Liver (tissue), 9 donors: ENCODE results near the gene SMG5. TPM values are rescaled to one million over a fixed set of nuclear protein-coding genes. Genes with fewer than 3 reads are reported as not detected.

Experiments
- DNase-seq: peaks from one replicate; pipeline ENCODE4 v3.0.0-alpha.2; 2017; ENCODE audit warnings: low spot score
- H3K27ac ChIP-seq, 2 donors: one replicate each; pipeline ENCODE4 v1.7.0; 2013; ENCODE audit warnings: inconsistent platforms in 2 of 2, low read length in 2 of 2, control low read depth in 1 of 2, low read depth in 1 of 2, mild to moderate bottlenecking in 1 of 2
- H3K27me3 ChIP-seq, 4 donors: one replicate each; pipeline versions ENCODE4 v1.6.1 to v1.7.0; 2013; ENCODE audit warnings: low read length in 3 of 4, inconsistent platforms in 1 of 4, mild to moderate bottlenecking in 1 of 4, moderate library complexity in 1 of 4; ENCODE audit not compliant: control insufficient read depth in 4 of 4, insufficient read depth in 4 of 4
- H3K36me3 ChIP-seq, 4 donors: one replicate each; pipeline versions ENCODE4 v1.6.1 to v1.7.0; 2013; ENCODE audit warnings: low read length in 3 of 4, mild to moderate bottlenecking in 3 of 4, low read depth in 1 of 4, moderate library complexity in 1 of 4; ENCODE audit not compliant: control insufficient read depth in 4 of 4, insufficient read depth in 3 of 4
- H3K4me1 ChIP-seq, 4 donors: one replicate each; pipeline versions ENCODE4 v1.6.1 to v1.7.0; 2013; ENCODE audit warnings: low read length in 3 of 4, mild to moderate bottlenecking in 3 of 4, moderate library complexity in 1 of 4; ENCODE audit not compliant: control insufficient read depth in 4 of 4, insufficient read depth in 4 of 4
- H3K4me3 ChIP-seq, 3 donors: one replicate each; pipeline versions ENCODE4 v1.6.1 to v1.7.0; 2013; ENCODE audit warnings: low read length in 3 of 3, control low read depth in 1 of 3, low read depth in 1 of 3, mild to moderate bottlenecking in 1 of 3
- H3K9ac ChIP-seq, 2 donors: one replicate each; pipeline ENCODE4 v1.7.0; 2013; ENCODE audit warnings: low read length in 2 of 2, mild to moderate bottlenecking in 2 of 2, moderate library complexity in 2 of 2, control low read depth in 1 of 2, low read depth in 1 of 2
- H3K9me3 ChIP-seq, 4 donors: one replicate each; pipeline versions ENCODE4 v1.6.1 to v1.7.0; 2013; ENCODE audit warnings: low read length in 3 of 4; ENCODE audit not compliant: control insufficient read depth in 4 of 4
- ATF3 ChIP-seq: IDR thresholded peaks from 2 replicates; pipeline ENCODE4 v1.6.1; 2016; ENCODE audit warnings: antibody characterized with exemption
- EGR1 ChIP-seq, 2 donors: IDR thresholded peaks; 2 replicates each; pipeline ENCODE4 v1.6.1; 2016 to 2018; ENCODE audit warnings: antibody characterized with exemption in 2 of 2, low read depth in 2 of 2
- FOXA1 ChIP-seq: IDR thresholded peaks from 2 replicates; pipeline ENCODE4 v1.6.1; 2016; ENCODE audit warnings: antibody characterized with exemption
- FOXA2 ChIP-seq: IDR thresholded peaks from 2 replicates; pipeline ENCODE4 v1.6.1; 2016; ENCODE audit warnings: antibody characterized with exemption
- HNF4A ChIP-seq, 2 donors: conservative IDR thresholded peaks; 2 replicates each; pipeline ENCODE4 v1.6.1; 2016; ENCODE audit warnings: antibody characterized with exemption in 2 of 2, mild to moderate bottlenecking in 2 of 2
- HNF4G ChIP-seq: IDR thresholded peaks from 2 replicates; pipeline ENCODE4 v1.6.1; 2016; ENCODE audit warnings: antibody characterized with exemption
- JUND ChIP-seq, 2 donors: IDR thresholded peaks; 2 replicates each; pipeline ENCODE4 v1.6.1; 2016; ENCODE audit warnings: antibody characterized with exemption in 2 of 2
- MAX ChIP-seq: IDR thresholded peaks from 2 replicates; pipeline ENCODE4 v1.6.1; 2016; ENCODE audit warnings: antibody characterized with exemption
- NR2F2 ChIP-seq: IDR thresholded peaks from 2 replicates; pipeline ENCODE4 v1.6.1; 2016; ENCODE audit warnings: antibody characterized with exemption
- RAD21 ChIP-seq, 2 donors: IDR thresholded peaks; 2 replicates each; pipeline ENCODE4 v1.6.1; 2016; ENCODE audit warnings: antibody characterized with exemption in 2 of 2, mild to moderate bottlenecking in 2 of 2
- RXRA ChIP-seq, 2 donors: IDR thresholded peaks; 2 replicates each; pipeline ENCODE4 v1.6.1; 2017 to 2018; ENCODE audit warnings: antibody characterized with exemption in 2 of 2, mild to moderate bottlenecking in 1 of 2
- SP1 ChIP-seq: IDR thresholded peaks from 2 replicates; pipeline ENCODE4 v1.6.1; 2018; ENCODE audit warnings: antibody characterized with exemption, mild to moderate bottlenecking
- TAF1 ChIP-seq: conservative IDR thresholded peaks from 2 replicates; pipeline ENCODE4 v1.6.1; 2016; ENCODE audit warnings: antibody characterized with exemption, mild to moderate bottlenecking
- YY1 ChIP-seq: IDR thresholded peaks from 2 replicates; pipeline ENCODE4 v1.6.1; 2016; ENCODE audit warnings: antibody characterized with exemption, mild to moderate bottlenecking
- WGBS: extraction: QIAGEN DNeasy Blood & Tissue Kit; methylation state at CpG from one replicate; pipeline ENCODE4 v1.1.7; 2013; 5-methylcytosine and 5-hydroxymethylcytosine counted together
- polyA plus RNA-seq, 2 donors: library from polyadenylated mRNA; stranded (reverse) in 1 of 2; unstranded in 1 of 2; fragments of 200-250 nt in 1 of 2; fragments of >200 nt in 1 of 2; fragmentation: Nextera tagmentation in 1 of 2; extraction: Ambion mirVana in 1 of 2; gene quantifications; one replicate each; pipeline versions ENCODE4 v1.2.1 to v1.2.3, GENCODE V29; 2013 to 2015
- total RNA-seq, 2 donors: library from RNA; depleted of rRNA; stranded (reverse); fragments of >200 nt; gene quantifications; one replicate each; pipeline ENCODE4 v1.2.3, GENCODE V29; 2014
- TF ChIP-seq, protein P1 (sequence below): IDR thresholded peaks from 2 replicates; pipeline ENCODE4 v1.6.1; 2016; ENCODE audit warnings: antibody characterized with exemption
- TF ChIP-seq, protein P2 (sequence below): IDR thresholded peaks from 2 replicates; pipeline ENCODE4 v1.6.1; 2016; ENCODE audit warnings: antibody characterized with exemption, mild to moderate bottlenecking
- TF ChIP-seq, protein P3 (sequence below): fragments of 150-350 bp; IDR thresholded peaks from 2 replicates; pipeline ENCODE4 v1.5.1; 2017; ENCODE audit warnings: improper control_type of control experiment, low read depth, low read length; ENCODE audit not compliant: missing input control
- donor health status: healthy.
- donor health status: healthy.
- donor health status: healthy.
- donor health status: healthy.
- donor health status: healthy.

The SMG5 gene
- total and polyA plus RNA-seq, 4 donors = 22.9 to 59.1 (median 35.7) TPM

DNA sequence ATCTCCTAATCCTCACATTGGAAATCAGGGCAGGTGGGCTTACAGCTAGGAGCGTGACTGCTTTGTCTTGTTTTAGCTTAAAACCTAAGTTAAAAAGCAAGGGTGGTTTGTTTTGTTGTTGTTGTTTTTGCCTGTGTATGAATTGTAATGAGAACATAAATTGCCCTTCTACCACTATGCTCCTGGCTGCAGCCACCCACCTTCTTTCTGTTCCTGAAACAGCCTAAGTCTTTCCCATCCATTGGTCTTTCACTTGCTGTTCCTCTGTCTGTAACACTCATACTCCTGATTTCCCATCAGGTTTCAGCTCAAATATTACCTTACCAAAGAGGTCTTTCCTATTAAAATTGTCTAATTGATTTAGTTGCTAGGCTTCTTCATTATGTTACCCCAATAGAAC is 896 bp upstream of the SMG5 start:
- TF ChIP-seq JUND (IDR thresholded peaks at IDR 0.05) (no peak), MAX (no peak), ATF3 (no peak)
- TF ChIP-seq, protein P1, sequence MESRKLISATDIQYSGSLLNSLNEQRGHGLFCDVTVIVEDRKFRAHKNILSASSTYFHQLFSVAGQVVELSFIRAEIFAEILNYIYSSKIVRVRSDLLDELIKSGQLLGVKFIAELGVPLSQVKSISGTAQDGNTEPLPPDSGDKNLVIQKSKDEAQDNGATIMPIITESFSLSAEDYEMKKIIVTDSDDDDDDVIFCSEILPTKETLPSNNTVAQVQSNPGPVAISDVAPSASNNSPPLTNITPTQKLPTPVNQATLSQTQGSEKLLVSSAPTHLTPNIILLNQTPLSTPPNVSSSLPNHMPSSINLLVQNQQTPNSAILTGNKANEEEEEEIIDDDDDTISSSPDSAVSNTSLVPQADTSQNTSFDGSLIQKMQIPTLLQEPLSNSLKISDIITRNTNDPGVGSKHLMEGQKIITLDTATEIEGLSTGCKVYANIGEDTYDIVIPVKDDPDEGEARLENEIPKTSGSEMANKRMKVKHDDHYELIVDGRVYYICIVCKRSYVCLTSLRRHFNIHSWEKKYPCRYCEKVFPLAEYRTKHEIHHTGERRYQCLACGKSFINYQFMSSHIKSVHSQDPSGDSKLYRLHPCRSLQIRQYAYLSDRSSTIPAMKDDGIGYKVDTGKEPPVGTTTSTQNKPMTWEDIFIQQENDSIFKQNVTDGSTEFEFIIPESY = no peak
- TF ChIP-seq, protein P2, sequence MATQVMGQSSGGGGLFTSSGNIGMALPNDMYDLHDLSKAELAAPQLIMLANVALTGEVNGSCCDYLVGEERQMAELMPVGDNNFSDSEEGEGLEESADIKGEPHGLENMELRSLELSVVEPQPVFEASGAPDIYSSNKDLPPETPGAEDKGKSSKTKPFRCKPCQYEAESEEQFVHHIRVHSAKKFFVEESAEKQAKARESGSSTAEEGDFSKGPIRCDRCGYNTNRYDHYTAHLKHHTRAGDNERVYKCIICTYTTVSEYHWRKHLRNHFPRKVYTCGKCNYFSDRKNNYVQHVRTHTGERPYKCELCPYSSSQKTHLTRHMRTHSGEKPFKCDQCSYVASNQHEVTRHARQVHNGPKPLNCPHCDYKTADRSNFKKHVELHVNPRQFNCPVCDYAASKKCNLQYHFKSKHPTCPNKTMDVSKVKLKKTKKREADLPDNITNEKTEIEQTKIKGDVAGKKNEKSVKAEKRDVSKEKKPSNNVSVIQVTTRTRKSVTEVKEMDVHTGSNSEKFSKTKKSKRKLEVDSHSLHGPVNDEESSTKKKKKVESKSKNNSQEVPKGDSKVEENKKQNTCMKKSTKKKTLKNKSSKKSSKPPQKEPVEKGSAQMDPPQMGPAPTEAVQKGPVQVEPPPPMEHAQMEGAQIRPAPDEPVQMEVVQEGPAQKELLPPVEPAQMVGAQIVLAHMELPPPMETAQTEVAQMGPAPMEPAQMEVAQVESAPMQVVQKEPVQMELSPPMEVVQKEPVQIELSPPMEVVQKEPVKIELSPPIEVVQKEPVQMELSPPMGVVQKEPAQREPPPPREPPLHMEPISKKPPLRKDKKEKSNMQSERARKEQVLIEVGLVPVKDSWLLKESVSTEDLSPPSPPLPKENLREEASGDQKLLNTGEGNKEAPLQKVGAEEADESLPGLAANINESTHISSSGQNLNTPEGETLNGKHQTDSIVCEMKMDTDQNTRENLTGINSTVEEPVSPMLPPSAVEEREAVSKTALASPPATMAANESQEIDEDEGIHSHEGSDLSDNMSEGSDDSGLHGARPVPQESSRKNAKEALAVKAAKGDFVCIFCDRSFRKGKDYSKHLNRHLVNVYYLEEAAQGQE = no peak
- peaks cover 4 to 44% (median 27%) of the 10 kb centered on the region in 4 donors for H3K4me1 ChIP-seq
- no peaks in the 10 kb centered on the region for H3K9me3 ChIP-seq
- WGBS = 91% methylated on average over 1 of the region's 1 CpG
- DNase-seq = no peak
- peak overlapping the region; percentile 82 to 97 (median 96) for H3K4me3 ChIP-seq
- H3K27me3 ChIP-seq = no peaks in the 10 kb centered on the region
- H3K36me3 ChIP-seq = peaks cover 2 to 10% (median 6%) of the 10 kb centered on the region in 4 donors
- H3K27ac ChIP-seq = peak overlapping the region in 1 of 2 donors; percentile 95
- peak overlapping the region; percentile 78 to 80 for H3K9ac ChIP-seq

DNA sequence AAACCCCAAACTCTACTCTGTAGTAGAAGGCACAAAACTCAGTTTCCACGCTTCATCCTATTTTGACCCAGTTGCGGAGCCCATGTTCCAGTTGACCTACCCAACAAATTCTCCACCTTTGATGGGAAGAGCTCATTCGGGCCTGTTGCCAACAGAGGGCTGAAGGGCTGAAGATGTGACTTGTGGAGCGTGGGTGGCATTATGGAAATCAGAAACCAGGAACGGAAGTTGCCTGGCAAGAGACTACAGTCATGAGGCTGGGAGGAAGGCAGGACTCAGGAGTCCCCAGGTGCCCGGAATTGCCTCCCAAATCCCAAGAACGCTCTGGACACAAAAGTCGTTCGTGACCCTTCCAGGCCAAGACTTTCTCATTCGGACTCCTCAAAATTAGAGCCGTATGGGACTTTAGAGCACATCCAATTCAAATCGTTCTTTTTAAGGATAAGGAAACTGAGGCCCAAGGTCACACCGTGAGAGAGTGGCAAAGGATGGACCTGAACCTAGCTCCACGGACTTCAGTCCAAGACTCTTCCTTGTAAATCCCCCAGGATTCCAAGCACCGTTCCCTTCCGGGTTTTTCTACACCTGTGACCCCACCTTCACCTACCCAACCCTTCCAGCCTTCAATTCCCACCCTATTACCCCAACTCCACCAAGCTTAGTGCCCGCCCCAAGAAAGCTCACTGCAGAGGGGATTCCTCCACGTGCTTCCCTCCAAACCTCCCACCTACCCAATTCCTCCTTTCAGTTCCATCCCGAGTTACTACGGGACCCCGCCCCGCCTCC is 739 bp downstream of the SMG5 start:
- no peaks in the 10 kb centered on the region for H3K27me3 ChIP-seq
- H3K27ac ChIP-seq = peak overlapping the region; percentile 95 to 98
- H3K4me3 ChIP-seq = peak overlapping the region; percentile 82 to 99 (median 96)
- peak overlapping the region; percentile 61 to 98 for H3K9ac ChIP-seq
- peaks cover 4 to 18% (median 11%) of the 10 kb centered on the region in 4 donors for H3K36me3 ChIP-seq
- no peak for DNase-seq
- no peaks in the 10 kb centered on the region for H3K9me3 ChIP-seq
- 6% methylated on average over 22 of the region's 22 CpGs for WGBS
- peaks cover 10 to 60% (median 41%) of the 10 kb centered on the region in 4 donors for H3K4me1 ChIP-seq
- TF ChIP-seq EGR1 (IDR thresholded peaks at IDR 0.05; ENCODE audit: low read depth in 2 of 2) (peak; percentile 81 to 89), RAD21 (IDR thresholded peaks at IDR 0.05) (no peak), YY1 (no peak), MAX (peak; percentile 34), HNF4G (no peak), JUND (IDR thresholded peaks at IDR 0.05) (no peak), HNF4A (conservative IDR thresholded peaks at IDR 0.05) (peak in 1 of 2 donors; percentile 56), NR2F2 (no peak), RXRA (IDR thresholded peaks at IDR 0.05) (no peak), FOXA2 (no peak), FOXA1 (no peak), TAF1 (no peak), SP1 (no peak)
- TF ChIP-seq, protein P1 = peak; percentile 18
- TF ChIP-seq, protein P3, sequence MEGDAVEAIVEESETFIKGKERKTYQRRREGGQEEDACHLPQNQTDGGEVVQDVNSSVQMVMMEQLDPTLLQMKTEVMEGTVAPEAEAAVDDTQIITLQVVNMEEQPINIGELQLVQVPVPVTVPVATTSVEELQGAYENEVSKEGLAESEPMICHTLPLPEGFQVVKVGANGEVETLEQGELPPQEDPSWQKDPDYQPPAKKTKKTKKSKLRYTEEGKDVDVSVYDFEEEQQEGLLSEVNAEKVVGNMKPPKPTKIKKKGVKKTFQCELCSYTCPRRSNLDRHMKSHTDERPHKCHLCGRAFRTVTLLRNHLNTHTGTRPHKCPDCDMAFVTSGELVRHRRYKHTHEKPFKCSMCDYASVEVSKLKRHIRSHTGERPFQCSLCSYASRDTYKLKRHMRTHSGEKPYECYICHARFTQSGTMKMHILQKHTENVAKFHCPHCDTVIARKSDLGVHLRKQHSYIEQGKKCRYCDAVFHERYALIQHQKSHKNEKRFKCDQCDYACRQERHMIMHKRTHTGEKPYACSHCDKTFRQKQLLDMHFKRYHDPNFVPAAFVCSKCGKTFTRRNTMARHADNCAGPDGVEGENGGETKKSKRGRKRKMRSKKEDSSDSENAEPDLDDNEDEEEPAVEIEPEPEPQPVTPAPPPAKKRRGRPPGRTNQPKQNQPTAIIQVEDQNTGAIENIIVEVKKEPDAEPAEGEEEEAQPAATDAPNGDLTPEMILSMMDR = no peak
- TF ChIP-seq, protein P2 = no peak
